Heart right ventricle (tissue), 16 donors: Measurements from ENCODE around the gene LAMC2. TPM values are rescaled to one million over a fixed set of nuclear protein-coding genes. Genes with fewer than 3 reads are reported as not detected.

Experiments used
- ATAC-seq, 8 donors: fragments of 200-7000 bp; cut with Tn5 transposase; one replicate each; pipeline ENCODE4 v1.9.1; 2020; ENCODE audit warnings: mild to moderate bottlenecking in 8 of 8, moderate library complexity in 8 of 8, moderate number of reproducible peaks in 1 of 8
- DNase-seq, 2 donors: peaks; one replicate each; pipeline ENCODE4 v3.0.0-alpha.2; 2020
- H3K27ac ChIP-seq, 10 donors: fragments of 200-600 bp; sonication (generic) in 2 of 10; one replicate each; pipeline versions ENCODE4 v1.5.0 to v1.8.0; 2020 to 2022; ENCODE audit warnings: mild to moderate bottlenecking in 3 of 10
- H3K27me3 ChIP-seq, 7 donors: fragments of 200-600 bp; one replicate each; pipeline ENCODE4 v1.8.0; 2021 to 2022; ENCODE audit warnings: mild to moderate bottlenecking in 2 of 7
- H3K36me3 ChIP-seq, 9 donors: fragments of 200-600 bp; sonication (generic) in 1 of 9; one replicate each; pipeline versions ENCODE4 v1.5.0 to v1.8.0; 2020 to 2022; ENCODE audit warnings: mild to moderate bottlenecking in 2 of 9
- H3K4me1 ChIP-seq, 9 donors: fragments of 200-600 bp; sonication (generic) in 1 of 9; one replicate each; pipeline versions ENCODE4 v1.5.0 to v1.8.0; 2020 to 2022; ENCODE audit warnings: mild to moderate bottlenecking in 4 of 9
- H3K4me3 ChIP-seq, 10 donors: fragments of 200-600 bp; sonication (generic) in 2 of 10; one replicate each; pipeline versions ENCODE4 v1.5.0 to v1.8.0; 2020 to 2022; ENCODE audit warnings: mild to moderate bottlenecking in 7 of 10, moderate library complexity in 2 of 10
- H3K9me3 ChIP-seq, 11 donors: fragments of 200-600 bp in 10 of 11; sonication (generic) in 2 of 11; one replicate each; pipeline versions ENCODE4 v1.5.0 to v1.8.0; 2013 to 2022; ENCODE audit warnings: mild to moderate bottlenecking in 2 of 11, control low read depth in 1 of 11, moderate library complexity in 1 of 11
- WGBS, 2 donors: extraction: QIAGEN DNeasy Blood & Tissue Kit; methylation state at CpG; one replicate each; pipeline ENCODE4 v1.1.7; 2013; ENCODE audit warnings: inconsistent platforms in 1 of 2; 5-methylcytosine and 5-hydroxymethylcytosine counted together
- intact Hi-C, 10 donors: fragments of 100-400 bp; cut with DNase I; formaldehyde crosslinking; loops; one replicate each; pipeline versions ENCODE4 v1.11.1 to v1.14.2; 2022
- polyA plus RNA-seq, 2 donors: library from polyadenylated mRNA; stranded (reverse); fragments of 200-250 nt; gene quantifications; one replicate each; pipeline ENCODE4 v1.2.3, GENCODE V29; 2013
- total RNA-seq, 10 donors: library from RNA; stranded (reverse); fragmentation: NEBNext Ultra II Directional in 3 of 10; extraction: Animal tissue kit (Norgen Biotek cat#: 25700) in 3 of 10; gene quantifications; one replicate each; pipeline versions ENCODE4 v1.2.1 to v1.2.4, GENCODE V29; 2021 to 2023
- TF ChIP-seq, protein P1 (sequence below), 9 donors: fragments of 200-600 bp; sonication (generic) in 2 of 9; IDR thresholded peaks; one replicate each; pipeline versions ENCODE4 v1.5.0 to v1.8.0; 2021 to 2022; ENCODE audit warnings: antibody characterized with exemption in 9 of 9, mild to moderate bottlenecking in 5 of 9, moderate library complexity in 1 of 9
- donor health status: Arrhythmogenic right ventricular cardiomyopathy.
- donor health status: ischemic (EF 13 %, LVEDD 7.1; RV severe dilation, severe dysfunction).
- donor health status: healthy with polysubstance abuse.
- donor health status: DM: no; HTN: yes; CAD: no.
- donor health status: DM: no; HTN: no; CAD: no.
- donor health status: ischemic (EF 25% LVEDD 6.9; RV normal size, moderate dysfunction).
- donor health status: ischemic (EF 25% LVEDD 5.7; RV mildly dilated, moderate dysfunction).
- donor health status: healthy.
- donor health status: DM: yes; HTN: yes; CAD: no.
- donor health status: Ischemic cardiomyopathy.
- donor health status: ischemic (EF 35%, LVEDD 5.7; RV mildly dilated, moderate dysfunction).
- donor health status: nonischemic (EF 11% LVEDD 7.7; RV severe dilation, severe dysfunction).
- donor health status: DM: yes; HTN: yes; CAD: no.
- donor health status: PGD.
- donor health status: ischemic (EF 29% LVEDD 5.4; RV normal size, mild dysfunction).
- donor health status: nonischemic (EF 23%, LVEDD 6.1; RV moderate dilation, normal function).

LAMC2 gene
- total and polyA plus RNA-seq, 12 donors = 0.53 to 8.8 (median 1.6) TPM

DNA sequence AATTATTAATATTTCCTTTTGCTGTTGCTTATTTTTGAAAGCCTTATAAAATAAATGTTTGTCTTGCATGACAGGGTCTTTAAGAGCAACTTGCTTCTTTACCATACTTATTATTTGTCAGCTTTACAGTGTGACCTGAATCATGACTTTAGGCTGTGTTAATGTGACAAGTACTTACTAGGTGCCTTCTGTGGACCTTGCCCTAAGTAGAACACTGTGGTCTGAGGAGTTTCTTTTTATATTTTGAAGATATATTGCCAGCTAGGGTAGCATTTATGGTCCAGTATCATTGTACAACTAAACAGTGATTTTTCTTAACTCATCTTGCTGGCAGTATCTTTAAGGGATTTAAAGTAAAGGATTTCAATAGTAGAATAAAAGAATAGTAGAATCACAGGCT is 45.4 kb upstream of the LAMC2 start:
- H3K36me3 ChIP-seq = peaks cover 0 to 93% (median 34%) of the 10 kb centered on the region in 9 donors

DNA sequence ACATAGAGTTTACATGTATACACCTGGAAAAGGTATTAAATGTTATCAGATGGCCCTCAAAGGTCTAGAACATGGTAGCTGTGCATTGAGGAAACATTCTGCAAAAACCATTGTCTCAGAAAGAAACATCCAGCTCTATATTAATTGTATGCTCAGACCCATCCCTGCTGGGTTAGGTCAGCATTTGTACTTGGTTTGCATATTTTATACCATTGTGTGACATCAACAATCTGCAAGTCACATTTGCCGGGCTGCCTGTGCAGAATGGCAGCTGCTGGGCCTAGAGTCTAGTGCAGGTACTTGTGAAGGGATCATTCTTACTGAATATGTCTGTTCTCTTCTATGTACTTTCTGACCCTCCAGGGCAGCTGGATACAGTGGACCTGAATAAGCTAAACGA is 43.9 kb upstream of the LAMC2 start:
- DNase-seq = no peak
- Histone ChIP-seq H3K27ac (peak overlapping the region in 1 of 10 donors; percentile 9), H3K27me3 (no peaks in the 10 kb centered on the region), H3K9me3 (no peaks in the 10 kb centered on the region), H3K4me3 (no peak overlapping the region), H3K36me3 (peaks cover 0 to 78% (median 19%) of the 10 kb centered on the region in 9 donors), H3K4me1 (peaks cover 0 to 42% (median 26%) of the 10 kb centered on the region in 9 donors)
- ATAC-seq = no peak
- TF ChIP-seq, protein P1, sequence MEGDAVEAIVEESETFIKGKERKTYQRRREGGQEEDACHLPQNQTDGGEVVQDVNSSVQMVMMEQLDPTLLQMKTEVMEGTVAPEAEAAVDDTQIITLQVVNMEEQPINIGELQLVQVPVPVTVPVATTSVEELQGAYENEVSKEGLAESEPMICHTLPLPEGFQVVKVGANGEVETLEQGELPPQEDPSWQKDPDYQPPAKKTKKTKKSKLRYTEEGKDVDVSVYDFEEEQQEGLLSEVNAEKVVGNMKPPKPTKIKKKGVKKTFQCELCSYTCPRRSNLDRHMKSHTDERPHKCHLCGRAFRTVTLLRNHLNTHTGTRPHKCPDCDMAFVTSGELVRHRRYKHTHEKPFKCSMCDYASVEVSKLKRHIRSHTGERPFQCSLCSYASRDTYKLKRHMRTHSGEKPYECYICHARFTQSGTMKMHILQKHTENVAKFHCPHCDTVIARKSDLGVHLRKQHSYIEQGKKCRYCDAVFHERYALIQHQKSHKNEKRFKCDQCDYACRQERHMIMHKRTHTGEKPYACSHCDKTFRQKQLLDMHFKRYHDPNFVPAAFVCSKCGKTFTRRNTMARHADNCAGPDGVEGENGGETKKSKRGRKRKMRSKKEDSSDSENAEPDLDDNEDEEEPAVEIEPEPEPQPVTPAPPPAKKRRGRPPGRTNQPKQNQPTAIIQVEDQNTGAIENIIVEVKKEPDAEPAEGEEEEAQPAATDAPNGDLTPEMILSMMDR (IDR thresholded peaks at IDR 0.05) = no peak
- WGBS, 2 donors = 80 to 81% methylated on average over 2 of the region's 2 CpGs
- intact Hi-C loops = loop anchor here in 6 of 10 donors (5.0 to 10.0 kb wide), 5 partner anchors 83 to 257 kb away; no protein-coding TSS in a partner anchor

More for the DNA sequence above, 45.4 kb upstream of the LAMC2 start:
- Histone ChIP-seq H3K27ac (peak overlapping the region in 8 of 10 donors; percentile 12 to 83 (median 65)), H3K27me3 (no peaks in the 10 kb centered on the region), H3K9me3 (no peaks in the 10 kb centered on the region), H3K4me1 (peaks cover 0 to 44% (median 26%) of the 10 kb centered on the region in 9 donors), H3K4me3 (no peak overlapping the region)
- TF ChIP-seq, protein P1 (IDR thresholded peaks at IDR 0.05) = no peak
- DNase-seq (no peak), ATAC-seq (no peak)
- intact Hi-C loops = loop anchor here in 6 of 10 donors (5.0 to 10.0 kb wide), 5 partner anchors 84 to 256 kb away; no protein-coding TSS in a partner anchor

DNA sequence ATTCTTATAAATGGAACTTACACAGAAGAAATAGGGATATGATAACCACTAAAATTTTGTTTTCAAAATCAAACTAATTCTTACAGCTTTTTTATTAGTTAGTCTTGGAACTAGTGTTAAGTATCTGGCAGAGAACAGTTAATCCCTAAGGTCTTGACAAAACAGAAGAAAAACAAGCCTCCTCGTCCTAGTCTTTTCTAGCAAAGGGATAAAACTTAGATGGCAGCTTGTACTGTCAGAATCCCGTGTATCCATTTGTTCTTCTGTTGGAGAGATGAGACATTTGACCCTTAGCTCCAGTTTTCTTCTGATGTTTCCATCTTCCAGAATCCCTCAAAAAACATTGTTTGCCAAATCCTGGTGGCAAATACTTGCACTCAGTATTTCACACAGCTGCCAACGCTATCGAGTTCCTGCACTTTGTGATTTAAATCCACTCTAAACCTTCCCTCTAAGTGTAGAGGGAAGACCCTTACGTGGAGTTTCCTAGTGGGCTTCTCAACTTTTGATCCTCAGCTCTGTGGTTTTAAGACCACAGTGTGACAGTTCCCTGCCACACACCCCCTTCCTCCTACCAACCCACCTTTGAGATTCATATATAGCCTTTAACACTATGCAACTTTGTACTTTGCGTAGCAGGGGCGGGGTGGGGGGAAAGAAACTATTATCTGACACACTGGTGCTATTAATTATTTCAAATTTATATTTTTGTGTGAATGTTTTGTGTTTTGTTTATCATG is 42.3 kb upstream of the LAMC2 start:
- no peaks in the 10 kb centered on the region for H3K27me3 ChIP-seq
- TF ChIP-seq, protein P1 (IDR thresholded peaks at IDR 0.05) = no peak
- ATAC-seq = peak in 1 of 8 donors; percentile 43
- WGBS, 2 donors = 80 to 83% methylated on average over 7 of the region's 7 CpGs
- DNase-seq = no peak
- no peak overlapping the region for H3K27ac ChIP-seq
- intact Hi-C loops = loop anchor here in 6 of 10 donors (5.0 to 10.0 kb wide), 5 partner anchors 81 to 259 kb away; no protein-coding TSS in a partner anchor
- H3K4me3 ChIP-seq = no peak overlapping the region
- H3K9me3 ChIP-seq = no peaks in the 10 kb centered on the region
- peaks cover 0 to 62% (median 13%) of the 10 kb centered on the region in 9 donors for H3K36me3 ChIP-seq
- peaks cover 0 to 38% (median 24%) of the 10 kb centered on the region in 9 donors for H3K4me1 ChIP-seq

DNA sequence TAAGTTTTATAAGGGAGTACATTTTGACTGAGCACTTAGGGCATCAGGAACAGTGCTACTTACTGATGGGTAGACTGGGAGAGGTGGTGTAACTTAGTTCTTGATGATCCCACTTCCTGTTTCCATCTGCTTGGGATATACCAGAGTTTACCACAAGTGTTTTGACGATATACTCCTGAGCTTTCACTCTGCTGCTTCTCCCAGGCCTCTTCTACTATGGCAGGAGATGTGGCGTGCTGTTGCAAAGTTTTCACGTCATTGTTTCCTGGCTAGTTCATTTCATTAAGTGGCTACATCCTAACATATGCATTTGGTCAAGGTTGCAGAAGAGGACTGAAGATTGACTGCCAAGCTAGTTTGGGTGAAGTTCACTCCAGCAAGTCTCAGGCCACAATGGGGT is 41.3 kb upstream of the LAMC2 start:
- Histone ChIP-seq H3K4me3 (no peak overlapping the region), H3K9me3 (no peaks in the 10 kb centered on the region), H3K27me3 (no peaks in the 10 kb centered on the region), H3K4me1 (peaks cover 0 to 33% (median 16%) of the 10 kb centered on the region in 9 donors), H3K27ac (no peak overlapping the region), H3K36me3 (peaks cover 0 to 53% (median 13%) of the 10 kb centered on the region in 9 donors)
- DNase-seq (no peak), ATAC-seq (no peak)
- WGBS, 2 donors = 59 to 63% methylated on average over 3 of the region's 3 CpGs
- intact Hi-C loops = loop anchor here in 6 of 10 donors (5.0 to 10.0 kb wide), 6 partner anchors 80 to 260 kb away; partner anchors contain the start of gene LAMC1 (in 1 of the 6)
- TF ChIP-seq, protein P1 (IDR thresholded peaks at IDR 0.05) = no peak
